ENCODE results near the gene PCSK6. TPM values are rescaled to one million over a fixed set of nuclear protein-coding genes. Genes with fewer than 3 reads are reported as not detected.

The PCSK6 gene
- total RNA-seq, 1 experiment from 2014 or later: 3.7 TPM

- ChIA-PET CTCF (no interaction called here), POLR2A (ENCODE audit: unreplicated experiment) (no interaction called here)
- Histone ChIP-seq H3K4me3 (ENCODE audit: low read length) (no peak overlapping the region), H3K36me3 (ENCODE audit: low read depth, low read length) (no peaks in the 10 kb centered on the region), H3K79me2 (ENCODE audit: low read length) (no peaks in the 10 kb centered on the region), H2AFZ (ENCODE audit: low read length) (no peak overlapping the region), H3K9ac (ENCODE audit: low read length) (no peak overlapping the region), H3F3A (ENCODE audit: low read length, unreplicated experiment) (no peaks in the 10 kb centered on the region), H3K9me3 (ENCODE audit: low read length) (no peaks in the 10 kb centered on the region), H3K9me2 (replicated peaks; ENCODE audit: low read length) (no peaks in the 10 kb centered on the region), H4K20me1 (ENCODE audit: low read length) (no peaks in the 10 kb centered on the region), H3K27ac (ENCODE audit: low read length) (no peak overlapping the region), H3K4me1 (ENCODE audit: insufficient read depth, low read length) (no peaks in the 10 kb centered on the region), H3K27me3 (ENCODE audit: low read length) (peaks cover 36% of the 10 kb centered on the region), H3K4me2 (ENCODE audit: low read length) (no peak overlapping the region)
- DNase-seq (no peak), ATAC-seq (no peak)
- no TSS peak for BruUV-seq (replicated peaks)
- intact Hi-C loops (cut with micrococcal nuclease): no loop called here
- TF ChIP-seq EZH2 (IDR thresholded peaks at IDR 0.05; ENCODE audit: low read length, unreplicated experiment): no peak
- no peak for TF ChIP-seq EZH2phosphoT487 (IDR thresholded peaks at IDR 0.05; ENCODE audit: borderline replicate concordance, low read length)
- no peak for TF ChIP-seq CTCF (conservative IDR thresholded peaks at IDR 0.05; ENCODE audit: low read depth, low read length)
These were observed 15.3 kb downstream of the PCSK6 start for GRCh38 chr15:101474233-101474632.

GRCh38 chr15:101472033-101472432 lies 17.5 kb downstream of the PCSK6 start:
- Histone ChIP-seq H3K9me2 (replicated peaks; ENCODE audit: low read length) (no peaks in the 10 kb centered on the region), H3F3A (ENCODE audit: low read length, unreplicated experiment) (no peaks in the 10 kb centered on the region), H3K4me3 (ENCODE audit: low read length) (no peak overlapping the region), H2AFZ (ENCODE audit: low read length) (no peak overlapping the region), H3K4me2 (ENCODE audit: low read length) (no peak overlapping the region), H3K36me3 (ENCODE audit: low read depth, low read length) (no peaks in the 10 kb centered on the region), H3K9me3 (ENCODE audit: low read length) (no peaks in the 10 kb centered on the region), H3K79me2 (ENCODE audit: low read length) (no peaks in the 10 kb centered on the region), H3K27ac (ENCODE audit: low read length) (no peak overlapping the region), H3K9ac (ENCODE audit: low read length) (no peak overlapping the region), H3K4me1 (ENCODE audit: insufficient read depth, low read length) (no peaks in the 10 kb centered on the region), H4K20me1 (ENCODE audit: low read length) (no peaks in the 10 kb centered on the region), H3K27me3 (ENCODE audit: low read length) (peaks cover 39% of the 10 kb centered on the region)
- ChIA-PET POLR2A (ENCODE audit: unreplicated experiment) (no interaction called here), CTCF (no interaction called here)
- intact Hi-C loops (cut with micrococcal nuclease): no loop called here
- DNase-seq (no peak), ATAC-seq (no peak)
- BruUV-seq (replicated peaks): no TSS peak
- TF ChIP-seq EZH2phosphoT487 (IDR thresholded peaks at IDR 0.05; ENCODE audit: borderline replicate concordance, low read length) (no peak), CTCF (conservative IDR thresholded peaks at IDR 0.05; ENCODE audit: low read depth, low read length) (no peak), EZH2 (IDR thresholded peaks at IDR 0.05; ENCODE audit: low read length, unreplicated experiment) (no peak)

GRCh38 chr15:101470548-101471239 lies 18.8 kb downstream of the PCSK6 start:
- Histone ChIP-seq H3F3A (ENCODE audit: low read length, unreplicated experiment) (no peaks in the 10 kb centered on the region), H3K4me3 (ENCODE audit: low read length) (no peak overlapping the region), H4K20me1 (ENCODE audit: low read length) (no peaks in the 10 kb centered on the region), H3K79me2 (ENCODE audit: low read length) (no peaks in the 10 kb centered on the region), H3K4me1 (ENCODE audit: insufficient read depth, low read length) (no peaks in the 10 kb centered on the region), H3K27me3 (ENCODE audit: low read length) (peaks cover 48% of the 10 kb centered on the region), H3K9ac (ENCODE audit: low read length) (no peak overlapping the region), H3K9me3 (ENCODE audit: low read length) (no peaks in the 10 kb centered on the region), H3K9me2 (replicated peaks; ENCODE audit: low read length) (no peaks in the 10 kb centered on the region), H3K27ac (ENCODE audit: low read length) (no peak overlapping the region), H3K36me3 (ENCODE audit: low read depth, low read length) (no peaks in the 10 kb centered on the region), H2AFZ (ENCODE audit: low read length) (no peak overlapping the region), H3K4me2 (ENCODE audit: low read length) (no peak overlapping the region)
- POLR2A ChIA-PET (ENCODE audit: unreplicated experiment): no interaction called here
- no peak for ATAC-seq
- intact Hi-C loops (cut with micrococcal nuclease): no loop called here
- no TSS peak for BruUV-seq (replicated peaks)
- no peak for DNase-seq
- CTCF ChIA-PET: no interaction called here
- TF ChIP-seq EZH2phosphoT487 (IDR thresholded peaks at IDR 0.05; ENCODE audit: borderline replicate concordance, low read length) (no peak), CTCF (conservative IDR thresholded peaks at IDR 0.05; ENCODE audit: low read depth, low read length) (no peak), EZH2 (IDR thresholded peaks at IDR 0.05; ENCODE audit: low read length, unreplicated experiment) (no peak)

Measured in PC-3 (cell line).